ENCODE measurements around the gene FAM53C. TPM values are rescaled to one million over a fixed set of nuclear protein-coding genes. Genes with fewer than 3 reads are reported as not detected.

FAM53C gene
- total RNA-seq = 22.0 and 27.2 TPM in 2 replicates

GRCh38 chr5:138337685-138338410, at the start of gene FAM53C:
FAM53C (plus strand) TSS chr5:138338266; CDS start chr5:138341336, 3,070 bp downstream.

DNA sequence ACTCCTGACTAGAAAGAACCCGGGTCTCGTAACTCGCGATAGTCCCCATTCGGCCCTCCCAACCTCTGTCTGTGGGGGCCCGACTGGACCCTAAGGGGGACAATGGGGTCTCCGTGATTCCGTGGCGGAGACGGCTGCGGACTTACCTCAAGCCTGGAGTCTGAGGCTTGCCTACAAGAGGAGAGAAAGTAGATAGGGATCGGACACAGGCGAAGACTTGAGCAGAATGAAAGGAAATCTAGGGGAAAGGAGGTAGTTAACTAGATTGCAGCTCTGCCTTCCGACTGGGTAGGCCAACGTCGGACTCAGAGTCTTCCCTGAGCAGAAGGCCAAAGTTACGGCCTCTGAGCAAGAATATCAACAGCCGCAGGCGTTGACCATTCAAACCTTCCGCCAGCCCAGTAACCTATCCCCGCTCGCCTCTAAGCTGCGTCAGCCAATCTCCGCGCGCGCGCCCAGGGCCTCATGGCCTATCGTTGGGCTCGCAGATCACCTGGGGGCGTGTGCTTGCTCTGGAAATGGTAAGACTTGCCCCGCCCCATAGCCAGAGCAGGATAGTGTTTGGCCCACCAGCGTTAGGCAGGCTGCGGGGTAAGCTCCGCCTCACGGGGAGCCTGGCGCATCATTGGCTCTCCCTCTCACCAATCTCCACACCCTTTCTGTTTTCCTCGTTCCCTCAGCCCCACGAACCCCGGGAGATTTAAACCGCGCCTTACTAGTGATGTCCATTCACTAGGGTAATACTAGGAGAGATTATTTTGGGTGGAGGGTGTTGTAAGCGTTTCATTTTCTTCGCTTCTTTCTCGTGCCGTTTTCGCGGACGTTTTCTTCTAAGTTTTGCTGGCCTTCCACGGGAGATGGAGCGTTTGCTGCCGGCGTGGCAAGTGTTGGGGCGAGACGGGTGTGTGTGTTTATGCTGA, 6.4 kb upstream of the FAM53C start, which contains the start of gene CDC25C:
Gene CDC25C (minus strand): TSS at position 356 of the 920 bp plus-strand sequence. CDS start 624 bp downstream, outside the sequence.

DNA sequence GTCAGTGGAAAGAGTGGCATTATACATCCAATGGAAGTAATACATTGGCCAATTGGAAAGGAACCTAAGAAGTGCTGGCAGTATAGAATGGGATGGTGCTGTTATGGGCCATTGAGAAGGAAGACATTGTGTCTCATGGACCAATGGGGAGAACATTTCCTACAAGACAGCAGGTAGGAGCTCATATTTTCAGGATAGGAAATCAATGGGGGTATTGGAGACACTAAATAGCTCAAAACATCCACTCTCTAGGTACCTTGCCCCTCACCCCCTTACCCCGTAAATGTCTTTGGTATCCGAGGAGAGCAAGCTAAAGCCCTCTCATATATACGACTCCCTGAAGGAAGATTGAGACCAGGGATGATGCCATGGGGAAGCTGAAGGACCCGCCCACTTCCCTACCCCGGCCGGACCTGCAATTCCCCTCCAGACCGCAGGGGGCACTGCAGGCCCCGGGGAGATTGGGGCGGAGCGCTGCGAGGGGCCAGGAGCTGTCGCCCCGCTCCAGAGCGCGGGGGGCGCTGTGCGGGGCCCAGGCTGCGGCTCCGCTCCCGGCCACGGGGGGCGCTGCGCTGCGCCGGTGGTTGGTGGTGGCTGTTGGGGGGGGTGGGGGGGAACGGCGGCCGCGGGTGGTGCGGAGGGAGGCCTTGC, 14.1 kb downstream of the FAM53C start, which contains the start of gene KDM3B:
Gene KDM3B (plus strand): TSS at position 615 of the 651 bp plus-strand sequence. CDS start 111 bp downstream, outside the sequence.

Other genes starting within 250 kb of the FAM53C start
- gene NME5, start 198.8 kb upstream of the FAM53C start, total RNA-seq = 1.7 and 2.6 TPM in 2 replicates
- 21.9 and 27.3 TPM in 2 replicates for gene BRD8, start 159.6 kb upstream of the FAM53C start, total RNA-seq
- 4.8 and 4.9 TPM in 2 replicates for gene KIF20A, start 159.2 kb upstream of the FAM53C start, total RNA-seq
- 13.9 and 14.7 TPM in 2 replicates for gene CDC23, start 124.9 kb upstream of the FAM53C start, total RNA-seq
- gene GFRA3, start 63.6 kb upstream of the FAM53C start, total RNA-seq = not detected in 2 replicates
- gene CDC25C, start 6.5 kb upstream of the FAM53C start, total RNA-seq = 0.83 and 0.94 TPM in 2 replicates
- gene KDM3B, start 14.4 kb downstream of the FAM53C start, total RNA-seq = 27.9 and 28.0 TPM in 2 replicates
- gene REEP2, start 100.8 kb downstream of the FAM53C start, total RNA-seq = 6.6 and 6.7 TPM in 2 replicates
- 28.6 and 29.2 TPM in 2 replicates for gene EGR1, start 127.2 kb downstream of the FAM53C start, total RNA-seq
- 49.9 TPM in 2 replicates for gene ETF1, start 205.0 kb downstream of the FAM53C start, total RNA-seq
- 174 and 200 TPM in 2 replicates for gene HSPA9, start 237.1 kb downstream of the FAM53C start, total RNA-seq

Measured in cardiac ventricle fibroblast (primary cell).